Measurements from ENCODE around the gene MKLN1. TPM values are rescaled to one million over a fixed set of nuclear protein-coding genes. Genes with fewer than 3 reads are reported as not detected.

The MKLN1 gene
- total and polyA plus RNA-seq, 2 of the 13 experiments (the other 11 are each of a cell fraction or from before 2014, with no cell fraction given): 33.6 to 43.5 TPM

GRCh38 chr7:131431756-131432155, 104.1 kb downstream of the MKLN1 start:
- no peaks in the 10 kb centered on the region for H3K9me3 ChIP-seq (ENCODE audit: low read length)
- in situ Hi-C loops (cut with HindIII; ENCODE audit: extremely low pct_ligation_motif_present, low pct_unique_long_range_greater_than_20kb): no loop called here
- no peak overlapping the region for H3K9ac ChIP-seq (ENCODE audit: insufficient read depth, low read depth, low read length)
- H3K79me2 ChIP-seq (ENCODE audit: insufficient read depth, low read length): no peaks in the 10 kb centered on the region
- H3K27me3 ChIP-seq (ENCODE audit: control insufficient read depth in 1 of 2, insufficient read depth in 2 of 2, low read length in 2 of 2): no peaks in the 10 kb centered on the region
- H4K20me1 ChIP-seq (ENCODE audit: insufficient read depth, low read length): no peaks in the 10 kb centered on the region
- FAIRE-seq (no peak), ATAC-seq (no peak), DNase-seq (ENCODE audit: low spot score) (no peak)
- H3K27ac ChIP-seq (ENCODE audit: extremely low read length, insufficient read depth, low read length): no peak overlapping the region
- no TSS peak for BruUV-seq (replicated peaks)
- TF ChIP-seq ZNF768 (CRISPR knock-in tag; IDR thresholded peaks at IDR 0.05) (no peak), SP2 (CRISPR knock-in tag; IDR thresholded peaks at IDR 0.05) (no peak), CHCHD3 (CRISPR knock-in tag; IDR thresholded peaks at IDR 0.05) (no peak), XBP1 (CRISPR knock-in tag; IDR thresholded peaks at IDR 0.05) (no peak), ZNF337 (CRISPR knock-in tag; IDR thresholded peaks at IDR 0.05; ENCODE audit: borderline replicate concordance, low read depth) (no peak), PHF8 (CRISPR knock-in tag; IDR thresholded peaks at IDR 0.05) (no peak), ONECUT2 (CRISPR knock-in tag; IDR thresholded peaks at IDR 0.05) (no peak), HIC2 (CRISPR knock-in tag; IDR thresholded peaks at IDR 0.05; ENCODE audit: low read depth) (no peak), NCOA5 (CRISPR knock-in tag; IDR thresholded peaks at IDR 0.05) (no peak), STAT6 (CRISPR knock-in tag; IDR thresholded peaks at IDR 0.05; ENCODE audit: borderline replicate concordance) (no peak), RBM39 (IDR thresholded peaks at IDR 0.05; ENCODE audit: low read depth, low read length, poor library complexity, severe bottlenecking) (no peak), REXO4 (CRISPR knock-in tag; IDR thresholded peaks at IDR 0.05; ENCODE audit: borderline replicate concordance) (no peak), TRIM24 (CRISPR knock-in tag; IDR thresholded peaks at IDR 0.05) (no peak)
- WGBS (ENCODE audit: low lambda C conversion rate): 94% methylated on average over 3 of the region's 3 CpGs
- ChIA-PET POLR2A (no interaction called here), CTCF (ENCODE audit: low intra/inter-chr PET ratio, low total read pairs) (no interaction called here)
- intact Hi-C loops (cut with micrococcal nuclease; ENCODE audit: unreplicated experiment): no loop called here
- H3K4me2 ChIP-seq (ENCODE audit: low read depth, low read length): no peak overlapping the region
- H3K4me1 ChIP-seq (ENCODE audit: insufficient read depth, low read length): no peaks in the 10 kb centered on the region
- no peak overlapping the region for H3K4me3 ChIP-seq (replicated peaks in 1 of 3; ENCODE audit: insufficient read depth in 1 of 3, low read depth in 2 of 3, low read length in 3 of 3)
- H3K36me3 ChIP-seq (replicated peaks in 1 of 2; ENCODE audit: control insufficient read depth in 1 of 2, insufficient read depth in 2 of 2, low read length in 2 of 2): peaks cover 7 to 28% of the 10 kb centered on the region in 2 experiments; a peak in 4 of 5 replicates
- no peak overlapping the region for H2AFZ ChIP-seq (ENCODE audit: low read length)

Measured in HepG2 (cell line).